Measurements from ENCODE around the gene AGPAT2. TPM values are rescaled to one million over a fixed set of nuclear protein-coding genes. Genes with fewer than 3 reads are reported as not detected.

The AGPAT2 gene
- total and polyA plus RNA-seq, 2 of the 4 experiments (the other 2 are of a cell fraction), result 16.1 to 39.5 TPM

GRCh38 chr9:136720898-136721338 lies 33.7 kb upstream of the AGPAT2 start:
- Histone ChIP-seq H2BK20ac (ENCODE audit: low read depth, low read length) (no peak overlapping the region), H3K27ac (ENCODE audit: insufficient read depth, low read length) (no peak overlapping the region), H3K4me1 (ENCODE audit: control insufficient read depth, insufficient read depth, low read length) (peaks cover 13% of the 10 kb centered on the region), H3K14ac (replicated peaks; ENCODE audit: low read depth, low read length) (no peak overlapping the region), H2BK15ac (ENCODE audit: low read depth, low read length) (no peak overlapping the region), H3K27me3 (ENCODE audit: control insufficient read depth, insufficient read depth, low read length) (no peaks in the 10 kb centered on the region), H3K18ac (ENCODE audit: low read depth, low read length) (no peak overlapping the region), H4K91ac (ENCODE audit: insufficient read depth, low read depth, low read length) (no peak overlapping the region), H4K8ac (ENCODE audit: low read depth in 2 of 2, low read length in 2 of 2) (no peak overlapping the region), H2AK9ac (replicated peaks; ENCODE audit: low read depth, low read length, poor library complexity) (peak overlapping the region; percentile 78), H3K4me2 (ENCODE audit: low read depth, low read length) (no peak overlapping the region), H3K9ac (ENCODE audit: low read depth, low read length) (no peak overlapping the region), H2AK5ac (ENCODE audit: low read depth, low read length) (no peak overlapping the region; the same call in 1 of the 2 replicates), H4K20me1 (ENCODE audit: insufficient read depth, low read length) (peaks cover 61% of the 10 kb centered on the region), H3K56ac (ENCODE audit: extremely low read depth, insufficient read depth, low read length) (no peak overlapping the region), H3K36me3 (ENCODE audit: control insufficient read depth, insufficient read depth, low read length) (peaks cover 41% of the 10 kb centered on the region), H2BK120ac (ENCODE audit: low read depth, low read length) (no peak overlapping the region), H2AFZ (replicated peaks; ENCODE audit: low read length, poor library complexity) (peak overlapping the region; percentile 35), H4K5ac (ENCODE audit: low read depth, low read length) (no peak overlapping the region), H3K9me3 (ENCODE audit: control insufficient read depth, insufficient read depth, low read length) (no peaks in the 10 kb centered on the region), H3K23ac (ENCODE audit: low read depth, low read length) (no peak overlapping the region), H3K79me1 (ENCODE audit: low read depth in 1 of 2, low read length in 2 of 2) (peaks cover 2 to 31% of the 10 kb centered on the region in 2 experiments; a peak in 3 of 4 replicates), H3K4me3 (ENCODE audit: insufficient read depth, low read depth, low read length) (no peak overlapping the region), H3K4ac (ENCODE audit: low read depth, low read length) (no peak overlapping the region; the same call in 1 of the 2 replicates), H2BK5ac (ENCODE audit: low read depth, low read length, poor library complexity, severe bottlenecking) (no peak overlapping the region), H3K9me1 (ENCODE audit: insufficient read depth, low read length) (peaks cover 10% of the 10 kb centered on the region)
- ChIA-PET CTCF (no interaction called here), POLR2A (ENCODE audit: unreplicated experiment) (no interaction called here)
- intact Hi-C loops (cut with micrococcal nuclease), result no loop called here
- dilution Hi-C loops (cut with HindIII; ENCODE audit: low sequenced_read_pairs, unreplicated experiment), result no loop called here
- no TSS peak for BruUV-seq (replicated peaks)
- DNase-seq, result no peak
- TF ChIP-seq NFE2L2 (IDR thresholded peaks at IDR 0.05; ENCODE audit: low read depth, low read length) (no peak), SMC3 (IDR thresholded peaks at IDR 0.05; ENCODE audit: low read depth, low read length) (no peak), CHD1 (IDR thresholded peaks at IDR 0.05; ENCODE audit: low read depth, low read length) (no peak), MAZ (IDR thresholded peaks at IDR 0.05; ENCODE audit: borderline replicate concordance, low read depth, low read length) (no peak), RCOR1 (IDR thresholded peaks at IDR 0.05; ENCODE audit: insufficient replicate concordance, low read length) (no peak), USF2 (IDR thresholded peaks at IDR 0.05; ENCODE audit: low read depth, low read length) (no peak), MAFK (IDR thresholded peaks at IDR 0.05; ENCODE audit: low read depth, low read length) (no peak), CEBPB (IDR thresholded peaks at IDR 0.05; ENCODE audit: low read depth, low read length) (no peak), MXI1 (IDR thresholded peaks at IDR 0.05; ENCODE audit: borderline replicate concordance, low read depth, low read length) (no peak)
- TF ChIP-seq, protein P1, sequence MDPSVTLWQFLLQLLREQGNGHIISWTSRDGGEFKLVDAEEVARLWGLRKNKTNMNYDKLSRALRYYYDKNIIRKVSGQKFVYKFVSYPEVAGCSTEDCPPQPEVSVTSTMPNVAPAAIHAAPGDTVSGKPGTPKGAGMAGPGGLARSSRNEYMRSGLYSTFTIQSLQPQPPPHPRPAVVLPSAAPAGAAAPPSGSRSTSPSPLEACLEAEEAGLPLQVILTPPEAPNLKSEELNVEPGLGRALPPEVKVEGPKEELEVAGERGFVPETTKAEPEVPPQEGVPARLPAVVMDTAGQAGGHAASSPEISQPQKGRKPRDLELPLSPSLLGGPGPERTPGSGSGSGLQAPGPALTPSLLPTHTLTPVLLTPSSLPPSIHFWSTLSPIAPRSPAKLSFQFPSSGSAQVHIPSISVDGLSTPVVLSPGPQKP (IDR thresholded peaks at IDR 0.05; ENCODE audit: borderline replicate concordance, low read depth, low read length), result no peak
- 74% methylated on average over 8 of the region's 11 CpGs; no CpG with 5 or more reads in 1 of the 2 experiments for WGBS, 2 experiments (ENCODE audit: extremely low coverage in 2 of 2, insufficient read length in 1 of 2)
- in situ Hi-C loops (cut with MboI; ENCODE audit: low sequenced_read_pairs), result no loop called here
- peak; percentile 1; the same call in 1 of the 2 replicates for ATAC-seq (ENCODE audit: low read depth)

All from IMR-90 (cell line).